GM19372 (cell line): Measurements from ENCODE around the gene FGF16.
"Not testable (repeated sequence)": the region's sequence is repeated elsewhere in the genome, so short reads cannot be mapped to it uniquely, and the experiment has no call there.

Experiments
- ATAC-seq: cut with Tn5 transposase; IDR thresholded peaks from one replicate; pipeline ENCODE4 v1.9.1; 2021; ENCODE audit warnings: mild to moderate bottlenecking, low read depth, moderate library complexity; ENCODE audit not compliant: unreplicated experiment

FGF16 gene

GRCh38 chrX:77444545-77444944 lies 2.6 kb upstream of the FGF16 start:
- no peak for ATAC-seq

GRCh38 chrX:77446029-77446585 lies 1.1 kb upstream of the FGF16 start:
- no peak for ATAC-seq

GRCh38 chrX:77447653-77448569 lies 722 bp downstream of the FGF16 start:
- ATAC-seq = no peak

GRCh38 chrX:77450415-77450814 lies 3.2 kb downstream of the FGF16 start:
- no peak for ATAC-seq

GRCh38 chrX:77450996-77451395 lies 3.8 kb downstream of the FGF16 start:
- no peak for ATAC-seq

- no peak for ATAC-seq
These were observed 6.0 kb downstream of the FGF16 start for GRCh38 chrX:77453190-77453589.

GRCh38 chrX:77455437-77455836 lies 8.2 kb downstream of the FGF16 start:
- no peak for ATAC-seq

- no peak for ATAC-seq
These were observed 36.9 kb downstream of the FGF16 start for GRCh38 chrX:77484045-77484444.

- ATAC-seq = no peak
These were observed 46.7 kb downstream of the FGF16 start for GRCh38 chrX:77493677-77494553.

- ATAC-seq = not testable (repeated sequence)
These were observed 53.0 kb downstream of the FGF16 start for GRCh38 chrX:77500164-77500563.

- no peak for ATAC-seq
These were observed 55.8 kb downstream of the FGF16 start for GRCh38 chrX:77502951-77503525.

GRCh38 chrX:77505227-77505626 lies 58.0 kb downstream of the FGF16 start:
- ATAC-seq = no peak
